ENCODE data around the gene SNTA1.
"Not testable (repeated sequence)": the region's sequence is repeated elsewhere in the genome, so short reads cannot be mapped to it uniquely, and the experiment has no call there.

SNTA1 gene

GRCh38 chr20:33391722-33392415 lies 51.7 kb downstream of the SNTA1 start:
- DNase-seq: no peak

GRCh38 chr20:33389326-33389725 lies 54.2 kb downstream of the SNTA1 start:
- DNase-seq: not testable (repeated sequence)

- no peak for DNase-seq
Measured at GRCh38 chr20:33388268-33388667, 55.3 kb downstream of the SNTA1 start.

GRCh38 chr20:33387177-33387576 lies 56.4 kb downstream of the SNTA1 start:
- DNase-seq: no peak

- no peak for DNase-seq
Measured at GRCh38 chr20:33386673-33387072, 56.9 kb downstream of the SNTA1 start.

GRCh38 chr20:33377366-33377765 lies 66.2 kb downstream of the SNTA1 start:
- no peak for DNase-seq

GRCh38 chr20:33373735-33374605 lies 69.6 kb downstream of the SNTA1 start:
- no peak for DNase-seq

- no peak for DNase-seq
Measured at GRCh38 chr20:33372993-33373441, 70.5 kb downstream of the SNTA1 start.

GRCh38 chr20:33370291-33370690 lies 73.3 kb downstream of the SNTA1 start:
- DNase-seq: no peak

- DNase-seq: no peak
Measured at GRCh38 chr20:33362898-33363297, 80.7 kb downstream of the SNTA1 start.

- DNase-seq: no peak
Measured at GRCh38 chr20:33359399-33360261, 83.9 kb downstream of the SNTA1 start.
